AG04450 (cell line): Measurements from ENCODE around the gene NPM1. TPM values are rescaled to one million over a fixed set of nuclear protein-coding genes. Genes with fewer than 3 reads are reported as not detected.
"Not testable (repeated sequence)": the region's sequence is repeated elsewhere in the genome, so short reads cannot be mapped to it uniquely, and the experiment has no call there.

Source experiments
- CTCF ChIA-PET: fragments of 300-600, 350-600 bp; formaldehyde crosslinking; extraction: SDS; loops from one replicate; lab custom pipeline; 2022; ENCODE audit warnings: antibody characterized with exemption, inconsistent platforms; lab: Charles Lee
- POLR2A ChIA-PET: fragments of 350-600 bp; formaldehyde crosslinking; extraction: SDS; loops from one replicate; lab custom pipeline; 2021; ENCODE audit warnings: antibody characterized with exemption, inconsistent platforms; lab: Yijun Ruan, JAX
- DNase-seq: peaks from one replicate; pipeline ENCODE4 v3.0.0-alpha.2; 2011; ENCODE audit warnings: low read depth, low spot score
- H3K27ac ChIP-seq: one replicate; pipeline ENCODE4 v1.5.1; 2012; ENCODE audit warnings: low read depth, low read length, control low read depth
- H3K27me3 ChIP-seq: one replicate; pipeline ENCODE4 v1.6.0; 2012; ENCODE audit warnings: low read length; ENCODE audit not compliant: control insufficient read depth, insufficient read depth
- H3K4me3 ChIP-seq: 2 replicates; pipeline ENCODE4 v1.5.1; 2011; ENCODE audit warnings: mild to moderate bottlenecking, low read depth, low read length, control low read depth
- H3K9me3 ChIP-seq: 2 replicates; pipeline ENCODE4 v1.5.1; 2012; ENCODE audit warnings: low read length; ENCODE audit not compliant: control insufficient read depth, insufficient read depth
- CTCF ChIP-seq: IDR thresholded peaks from 2 replicates; pipeline ENCODE4 v1.5.1; 2011; ENCODE audit warnings: low read depth, low read length, control low read depth, inconsistent platforms
- polyA plus RNA-seq: library from polyadenylated mRNA; depleted of rRNA; stranded (reverse); fragments of >200 nt; gene quantifications from 2 replicates; pipeline ENCODE4 v1.2.3, GENCODE V29; 2011

The NPM1 gene
- polyA plus RNA-seq, 1 experiment, result 2,664 TPM

- H3K9me3 ChIP-seq, result no peaks in the 10 kb centered on the region
- no peak for DNase-seq
- CTCF ChIA-PET, result interaction anchor here (4.5 to 15.3 kb wide), 2 partner anchors 134 to 535 kb away, joined by 26 to 387 read pairs; no protein-coding TSS in a partner anchor
- POLR2A ChIA-PET, result no interaction called here
- no peak overlapping the region for H3K27ac ChIP-seq
- no peak for TF ChIP-seq CTCF
- H3K4me3 ChIP-seq, result no peak overlapping the region
- H3K27me3 ChIP-seq, result peaks cover 5% of the 10 kb centered on the region
Observed at GRCh38 chr5:171344936-171345608, 42.6 kb upstream of the NPM1 start.

- no peaks in the 10 kb centered on the region for H3K9me3 ChIP-seq
- TF ChIP-seq CTCF, result no peak
- H3K27ac ChIP-seq, result no peak overlapping the region
- POLR2A ChIA-PET, result no interaction called here
- H3K4me3 ChIP-seq, result no peak overlapping the region
- DNase-seq, result no peak
- peaks cover under 1% of the 10 kb centered on the region for H3K27me3 ChIP-seq
- CTCF ChIA-PET, result interaction anchor here (1.2 to 2.8 kb wide), 2 partner anchors 9 to 15 kb away, joined by 3 to 21 read pairs; no protein-coding TSS in a partner anchor
Observed at GRCh38 chr5:171351536-171352073, 36.0 kb upstream of the NPM1 start.

GRCh38 chr5:171355302-171355724 lies 32.3 kb upstream of the NPM1 start:
- ChIA-PET CTCF (no interaction called here), POLR2A (no interaction called here)
- no peak for DNase-seq
- H3K27ac ChIP-seq, result no peak overlapping the region
- H3K9me3 ChIP-seq, result no peaks in the 10 kb centered on the region
- TF ChIP-seq CTCF, result no peak
- H3K4me3 ChIP-seq, result no peak overlapping the region
- H3K27me3 ChIP-seq, result no peaks in the 10 kb centered on the region

- Histone ChIP-seq H3K9me3 (no peaks in the 10 kb centered on the region), H3K27ac (no peak overlapping the region), H3K27me3 (no peaks in the 10 kb centered on the region), H3K4me3 (no peak overlapping the region)
- ChIA-PET POLR2A (no interaction called here), CTCF (interaction anchor here (0.9 kb wide), 1 partner anchor 151 kb away, joined by 4 read pairs; no protein-coding TSS in a partner anchor)
- DNase-seq, result no peak
- TF ChIP-seq CTCF, result no peak
Observed at GRCh38 chr5:171357843-171358242, 29.8 kb upstream of the NPM1 start.

GRCh38 chr5:171361151-171361550 lies 26.5 kb upstream of the NPM1 start:
- H3K27me3 ChIP-seq, DNase-seq, H3K9me3 ChIP-seq, H3K27ac ChIP-seq, POLR2A ChIA-PET, H3K4me3 ChIP-seq: not testable (repeated sequence)
- CTCF ChIA-PET, result interaction anchor here (0.6 kb wide), 1 partner anchor 1438 kb away, joined by 3 read pairs; no protein-coding TSS in a partner anchor

GRCh38 chr5:171363249-171363648 lies 24.4 kb upstream of the NPM1 start:
- H3K27me3 ChIP-seq, H3K4me3 ChIP-seq, DNase-seq, H3K27ac ChIP-seq, POLR2A ChIA-PET, H3K9me3 ChIP-seq: not testable (repeated sequence)
- CTCF ChIA-PET, result interaction anchor here (0.6 to 1.4 kb wide), 3 partner anchors 26 to 618 kb away, joined by 3 read pairs; no protein-coding TSS in a partner anchor
